Spleen (tissue), 11 donors: ENCODE data around the gene EFNA5. TPM values are rescaled to one million over a fixed set of nuclear protein-coding genes. Genes with fewer than 3 reads are reported as not detected.

Experiments used
- DNase-seq: peaks from one replicate; pipeline ENCODE4 v3.0.0-alpha.2; 2020
- H3K27ac ChIP-seq, 8 donors: fragments of 200-600 bp; sonication (generic) in 7 of 8; 1 replicate in 4 of 8; 2 replicates in 4 of 8; pipeline versions ENCODE4 v1.5.0 to v1.8.0; 2016 to 2021; ENCODE audit warnings: inconsistent platforms in 4 of 8, mild to moderate bottlenecking in 4 of 8, moderate library complexity in 1 of 8
- H3K27me3 ChIP-seq, 7 donors: fragments of 200-600 bp; sonication (generic) in 6 of 7; replicated peaks in 1 of 7; 1 replicate in 4 of 7; 2 replicates in 3 of 7; pipeline versions ENCODE4 v1.5.0 to v1.8.0; 2016 to 2021; ENCODE audit warnings: inconsistent platforms in 3 of 7, mild to moderate bottlenecking in 1 of 7
- H3K36me3 ChIP-seq, 6 donors: fragments of 200-600 bp; sonication (generic) in 5 of 6; 1 replicate in 4 of 6; 2 replicates in 2 of 6; pipeline versions ENCODE4 v1.5.0 to v1.8.0; 2016 to 2021; ENCODE audit warnings: inconsistent platforms in 2 of 6
- H3K4me1 ChIP-seq, 6 donors: fragments of 200-600 bp; sonication (generic) in 5 of 6; 1 replicate in 3 of 6; 2 replicates in 3 of 6; pipeline versions ENCODE4 v1.5.0 to v1.8.0; 2016 to 2021; ENCODE audit warnings: inconsistent platforms in 3 of 6
- H3K4me3 ChIP-seq, 8 donors: fragments of 200-600 bp; sonication (generic) in 7 of 8; 1 replicate in 4 of 8; 2 replicates in 4 of 8; pipeline versions ENCODE4 v1.5.0 to v1.8.0; 2016 to 2021; ENCODE audit warnings: inconsistent platforms in 4 of 8, mild to moderate bottlenecking in 4 of 8, moderate library complexity in 2 of 8
- H3K9me3 ChIP-seq, 8 donors: fragments of 200-600 bp; sonication (generic) in 7 of 8; 1 replicate in 4 of 8; 2 replicates in 4 of 8; pipeline versions ENCODE4 v1.5.0 to v1.8.0; 2016 to 2021; ENCODE audit warnings: inconsistent platforms in 4 of 8
- POLR2A ChIP-seq, 3 donors: fragments of 450-650 bp; IDR thresholded peaks; one replicate each; pipeline ENCODE4 v1.5.1; 2017; ENCODE audit warnings: antibody characterized with exemption in 3 of 3, mild to moderate bottlenecking in 1 of 3
- POLR2AphosphoS5 ChIP-seq, 3 donors: sonication (generic); formaldehyde crosslinking; IDR thresholded peaks; one replicate each; pipeline ENCODE4 v1.5.1; 2017; ENCODE audit warnings: antibody characterized with exemption in 3 of 3
- WGBS, 5 donors: extraction: QIAGEN DNeasy Blood & Tissue Kit in 3 of 5; methylation state at CpG; one replicate each; pipeline versions ENCODE4 v1.1.5 to v1.1.7; 2013 to 2018; 5-methylcytosine and 5-hydroxymethylcytosine counted together
- intact Hi-C: fragments of 100-400 bp; cut with DNase I; formaldehyde crosslinking; loops from one replicate; pipeline ENCODE4 v1.15.0; 2023; ENCODE audit warnings: low total_unique reads
- polyA plus RNA-seq, 3 donors: library from polyadenylated mRNA; stranded (reverse); fragments of 200-250 nt; gene quantifications; one replicate each; pipeline ENCODE4 v1.2.1, GENCODE V29; 2013
- total RNA-seq, 7 donors: library from RNA; depleted of rRNA in 3 of 7; stranded (reverse); fragments of >200 nt in 3 of 7; fragmentation: NEBNext Ultra II Directional in 4 of 7; extraction: Animal tissue kit (Norgen Biotek cat#: 25700) in 4 of 7; gene quantifications; one replicate each; pipeline versions ENCODE4 v1.1.0 to v1.2.1, GENCODE V29; 2016 to 2021
- TF ChIP-seq, protein P1 (sequence below), 11 experiments: fragments of 200-600 bp in 7 of 11; fragments of 450-650 bp in 4 of 11; sonication (generic) in 4 of 11; IDR thresholded peaks in 8 of 11; conservative IDR thresholded peaks in 3 of 11; 1 replicate in 7 of 11; 2 replicates in 4 of 11; pipeline versions ENCODE4 v1.4.0 to v1.8.0; 2016 to 2021; ENCODE audit warnings: antibody characterized with exemption in 11 of 11, inconsistent platforms in 4 of 11, mild to moderate bottlenecking in 1 of 11
- donor health status: healthy with polysubstance abuse.
- donor health status: DM: no; HTN: no; CAD: no; lungs with moderate emphysema.
- donor health status: DM: no; HTN: no; CAD: no.
- donor health status: Bipolar disorder and iron deficiency.
- donor health status: healthy.
- donor health status: DM: no; HTN: no; CAD: no.
- donor health status: DM: yes; HTN: yes; CAD: no.

EFNA5 gene
- total and polyA plus RNA-seq, 10 donors = 0.33 to 29.0 (median 12.2) TPM

DNA sequence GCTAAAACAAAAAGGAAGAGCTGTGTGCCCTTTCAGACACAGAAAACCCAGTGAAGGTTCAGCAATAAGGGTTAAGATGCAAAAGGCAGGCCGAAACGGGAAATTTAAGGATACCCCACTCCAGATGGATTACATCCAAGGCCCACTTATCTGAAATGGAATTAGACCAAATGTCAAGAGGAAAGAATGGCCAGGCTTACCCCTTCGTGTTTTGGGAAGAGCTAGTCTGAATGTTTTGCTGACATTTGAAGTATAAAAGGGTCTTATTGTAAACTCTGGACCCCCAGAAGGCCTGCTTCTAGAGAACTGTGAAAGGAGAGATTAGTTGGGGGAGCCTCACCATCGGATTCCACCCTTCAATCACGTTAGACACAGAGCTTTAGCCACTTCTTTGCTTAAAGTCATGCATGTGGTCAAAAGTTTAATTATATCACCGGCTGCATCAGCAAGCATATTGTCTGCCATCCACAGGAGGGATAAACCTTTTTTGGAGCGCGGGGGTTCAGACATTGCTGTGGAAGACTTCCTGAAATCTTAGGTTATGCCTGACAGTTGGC, 93.3 kb downstream of the EFNA5 start:
- Histone ChIP-seq H3K4me3 (no peak overlapping the region), H3K27me3 (no peaks in the 10 kb centered on the region), H3K36me3 (no peaks in the 10 kb centered on the region), H3K27ac (no peak overlapping the region), H3K9me3 (no peaks in the 10 kb centered on the region), H3K4me1 (peaks cover 0 to 2% (median 0%) of the 10 kb centered on the region in 6 donors)
- intact Hi-C loops = no loop called here
- TF ChIP-seq POLR2A (IDR thresholded peaks at IDR 0.05) (no peak), POLR2AphosphoS5 (IDR thresholded peaks at IDR 0.05) (no peak)
- TF ChIP-seq, protein P1, sequence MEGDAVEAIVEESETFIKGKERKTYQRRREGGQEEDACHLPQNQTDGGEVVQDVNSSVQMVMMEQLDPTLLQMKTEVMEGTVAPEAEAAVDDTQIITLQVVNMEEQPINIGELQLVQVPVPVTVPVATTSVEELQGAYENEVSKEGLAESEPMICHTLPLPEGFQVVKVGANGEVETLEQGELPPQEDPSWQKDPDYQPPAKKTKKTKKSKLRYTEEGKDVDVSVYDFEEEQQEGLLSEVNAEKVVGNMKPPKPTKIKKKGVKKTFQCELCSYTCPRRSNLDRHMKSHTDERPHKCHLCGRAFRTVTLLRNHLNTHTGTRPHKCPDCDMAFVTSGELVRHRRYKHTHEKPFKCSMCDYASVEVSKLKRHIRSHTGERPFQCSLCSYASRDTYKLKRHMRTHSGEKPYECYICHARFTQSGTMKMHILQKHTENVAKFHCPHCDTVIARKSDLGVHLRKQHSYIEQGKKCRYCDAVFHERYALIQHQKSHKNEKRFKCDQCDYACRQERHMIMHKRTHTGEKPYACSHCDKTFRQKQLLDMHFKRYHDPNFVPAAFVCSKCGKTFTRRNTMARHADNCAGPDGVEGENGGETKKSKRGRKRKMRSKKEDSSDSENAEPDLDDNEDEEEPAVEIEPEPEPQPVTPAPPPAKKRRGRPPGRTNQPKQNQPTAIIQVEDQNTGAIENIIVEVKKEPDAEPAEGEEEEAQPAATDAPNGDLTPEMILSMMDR (IDR thresholded peaks at IDR 0.05 in 8 of 11, conservative IDR thresholded peaks at IDR 0.05 in 3 of 11) = no peak
- no peak for DNase-seq
- WGBS, 5 donors = 68 to 82% (median 79%) methylated on average over 8 of the region's 8 CpGs

DNA sequence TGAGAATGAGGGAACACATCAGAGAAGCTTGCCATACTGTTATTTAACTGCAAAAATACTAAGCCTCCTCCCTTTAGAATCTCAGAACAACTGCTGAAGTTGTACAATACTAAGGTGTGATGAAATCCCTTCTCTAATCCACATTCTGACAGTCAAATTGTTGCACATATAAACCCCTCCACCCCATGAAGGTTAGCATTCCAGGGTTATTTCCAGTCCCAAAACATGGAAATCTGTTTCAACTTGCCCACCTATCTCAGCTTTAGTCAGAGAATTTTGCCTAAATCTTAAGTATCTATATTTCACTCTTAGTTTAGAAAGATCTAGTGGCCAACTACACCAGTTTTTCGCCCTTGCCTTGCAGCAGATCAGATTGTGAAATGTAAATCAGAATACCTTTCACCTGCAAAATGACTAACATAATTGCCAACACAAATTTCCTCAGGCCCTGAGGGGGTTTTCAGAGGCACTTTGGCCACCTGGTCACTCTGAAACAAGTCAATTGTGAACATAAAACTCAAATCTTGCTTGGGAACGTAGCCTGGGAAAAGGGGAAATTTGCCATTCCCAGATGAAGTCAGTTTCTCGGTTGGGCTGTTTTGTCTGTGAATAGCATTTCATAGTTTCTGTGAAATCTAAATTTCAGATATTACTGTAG, 93.9 kb downstream of the EFNA5 start:
- Histone ChIP-seq H3K9me3 (no peaks in the 10 kb centered on the region), H3K36me3 (no peaks in the 10 kb centered on the region), H3K4me3 (no peak overlapping the region), H3K4me1 (peaks cover 0 to 5% (median 4%) of the 10 kb centered on the region in 6 donors), H3K27me3 (peaks cover 0 to 4% (median 0%) of the 10 kb centered on the region in 7 donors), H3K27ac (no peak overlapping the region)
- 82 to 92% (median 87%) methylated on average over 3 of the region's 3 CpGs for WGBS, 5 donors
- TF ChIP-seq POLR2AphosphoS5 (IDR thresholded peaks at IDR 0.05) = no peak
- TF ChIP-seq, protein P1 (IDR thresholded peaks at IDR 0.05 in 8 of 11, conservative IDR thresholded peaks at IDR 0.05 in 3 of 11) = no peak
- no peak for TF ChIP-seq POLR2A (IDR thresholded peaks at IDR 0.05)
- no peak for DNase-seq
- intact Hi-C loops = no loop called here

DNA sequence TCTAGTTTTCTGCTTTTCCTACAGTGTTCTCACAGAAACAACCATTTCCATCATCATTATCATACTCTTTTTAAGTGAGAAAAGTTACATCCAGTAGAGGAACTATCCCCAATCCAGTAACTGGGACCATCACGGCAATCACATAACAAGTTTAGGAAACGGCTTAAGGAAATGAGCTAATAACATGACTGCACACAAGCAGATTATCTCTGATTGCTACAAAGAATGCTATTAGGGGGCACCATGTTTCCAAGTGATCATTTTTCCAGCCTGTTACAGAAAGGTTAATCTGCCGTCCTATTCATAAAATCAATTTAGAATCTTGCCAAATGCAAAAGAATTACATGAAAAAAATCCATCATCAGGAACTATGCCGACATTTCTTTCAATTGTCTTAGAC, 94.6 kb downstream of the EFNA5 start:
- no peak for DNase-seq
- Histone ChIP-seq H3K36me3 (no peaks in the 10 kb centered on the region), H3K4me3 (no peak overlapping the region), H3K27me3 (peaks cover 0 to 4% (median 0%) of the 10 kb centered on the region in 7 donors), H3K4me1 (peaks cover 5 to 12% (median 9%) of the 10 kb centered on the region in 6 donors), H3K27ac (no peak overlapping the region), H3K9me3 (no peaks in the 10 kb centered on the region)
- intact Hi-C loops = no loop called here
- TF ChIP-seq POLR2AphosphoS5 (IDR thresholded peaks at IDR 0.05) = no peak
- no peak for TF ChIP-seq POLR2A (IDR thresholded peaks at IDR 0.05)
- TF ChIP-seq, protein P1 (IDR thresholded peaks at IDR 0.05 in 8 of 11, conservative IDR thresholded peaks at IDR 0.05 in 3 of 11) = no peak
- 77 to 83% (median 80%) methylated on average over 4 of the region's 4 CpGs for WGBS, 5 donors

DNA sequence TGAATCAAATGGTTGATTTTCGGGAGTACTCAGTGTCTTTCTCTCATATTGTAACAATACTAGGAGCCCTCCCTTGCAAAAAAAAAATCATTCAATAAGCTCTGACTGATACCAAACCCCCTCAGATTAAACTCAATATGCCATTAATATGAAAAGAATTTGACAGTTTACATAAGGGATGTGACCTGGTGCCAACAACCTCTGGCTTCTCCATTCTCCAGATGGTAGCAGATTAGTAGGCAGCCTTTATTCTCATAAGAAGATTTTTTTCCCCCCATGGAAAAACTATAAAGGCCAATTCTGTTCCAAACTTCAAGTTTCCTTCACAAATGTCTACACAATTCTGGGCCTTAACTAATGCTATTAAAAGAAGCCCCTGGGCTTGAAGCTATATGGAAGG, 96.5 kb downstream of the EFNA5 start:
- Histone ChIP-seq H3K27ac (no peak overlapping the region), H3K36me3 (no peaks in the 10 kb centered on the region), H3K4me3 (no peak overlapping the region), H3K27me3 (peaks cover 0 to 4% (median 0%) of the 10 kb centered on the region in 7 donors), H3K4me1 (peaks cover 8 to 25% (median 15%) of the 10 kb centered on the region in 6 donors), H3K9me3 (no peaks in the 10 kb centered on the region)
- WGBS, 5 donors = 81 to 89% (median 88%) methylated on average over 1 of the region's 1 CpG
- intact Hi-C loops = no loop called here
- TF ChIP-seq POLR2AphosphoS5 (IDR thresholded peaks at IDR 0.05) (no peak), POLR2A (IDR thresholded peaks at IDR 0.05) (no peak)
- TF ChIP-seq, protein P1 (IDR thresholded peaks at IDR 0.05 in 8 of 11, conservative IDR thresholded peaks at IDR 0.05 in 3 of 11) = no peak
- no peak for DNase-seq
